ENCODE data around the gene ABHD10.

DNA sequence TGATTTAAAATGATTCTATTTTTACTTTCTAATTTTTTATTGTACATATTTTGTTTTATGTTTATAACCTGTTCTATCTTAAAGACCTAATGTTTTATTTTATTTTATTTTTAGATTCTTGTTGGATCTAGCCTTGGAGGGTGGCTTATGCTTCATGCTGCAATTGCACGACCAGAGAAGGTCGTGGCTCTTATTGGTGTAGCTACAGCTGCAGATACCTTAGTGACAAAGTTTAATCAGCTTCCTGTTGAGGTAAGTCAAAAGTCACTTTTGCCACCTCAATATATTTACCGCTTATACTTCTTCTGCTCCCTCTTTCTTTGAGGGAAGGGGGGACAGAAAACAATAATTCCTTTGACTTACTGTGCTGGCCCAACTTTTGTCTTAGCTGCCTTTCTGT, 8.0 kb downstream of the ABHD10 start:
- no peak for TF ChIP-seq EZH2 (IDR thresholded peaks at IDR 0.05; ENCODE audit: low read length, unreplicated experiment)
- TF ChIP-seq CTCF (conservative IDR thresholded peaks at IDR 0.05; ENCODE audit: low read depth, low read length), result no peak
- TF ChIP-seq EZH2phosphoT487 (IDR thresholded peaks at IDR 0.05; ENCODE audit: borderline replicate concordance, low read length), result no peak

Data from PC-3 (cell line).